ENCODE data around the gene GRXCR1.
A peak's percentile ranks its signal among the peaks of the same experiment; 100 is the strongest.

The GRXCR1 gene

DNA sequence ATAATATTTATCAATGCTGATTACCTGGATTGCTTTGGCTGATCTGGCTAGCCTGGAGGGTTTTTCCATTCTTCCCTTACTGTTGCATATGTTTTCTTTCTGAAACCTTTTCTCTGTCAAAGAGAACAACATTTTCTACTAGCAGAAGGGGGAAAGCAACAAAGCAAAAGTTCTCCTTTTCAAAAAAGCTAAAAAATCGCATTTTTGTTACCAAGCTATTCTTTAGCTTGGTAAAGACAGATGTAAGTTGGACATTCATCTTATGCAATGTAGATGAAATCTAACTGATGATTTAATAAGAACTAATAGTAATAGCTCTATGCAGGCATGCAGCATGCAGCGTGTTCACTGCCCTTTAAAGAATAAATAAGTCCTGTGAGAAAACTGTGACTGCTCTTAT, at the start of gene GRXCR1:
GRXCR1 (plus strand) TSS at position 301 of the 400 bp plus-strand sequence. CDS start 554 bp downstream, outside the sequence.
- no peak for DNase-seq

DNA sequence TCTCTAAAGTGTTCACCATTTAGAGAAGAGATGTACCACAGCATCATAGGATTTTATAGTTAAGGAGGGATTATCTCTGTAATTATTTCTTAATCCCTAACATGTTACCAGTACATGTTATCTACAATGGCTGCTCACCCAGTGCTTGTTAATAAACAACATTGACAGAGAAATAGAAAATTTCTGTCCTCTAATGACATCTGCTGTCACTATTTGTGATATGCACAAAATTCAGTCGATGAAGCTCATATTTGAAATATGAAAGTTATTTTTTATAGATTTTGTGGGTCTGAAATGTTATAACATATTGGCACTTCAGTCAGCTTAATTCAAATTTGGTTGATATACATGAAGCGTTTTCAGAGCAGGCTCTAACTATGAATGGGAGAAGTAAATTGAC, 48.8 kb upstream of the GRXCR1 start:
- DNase-seq = no peak

DNA sequence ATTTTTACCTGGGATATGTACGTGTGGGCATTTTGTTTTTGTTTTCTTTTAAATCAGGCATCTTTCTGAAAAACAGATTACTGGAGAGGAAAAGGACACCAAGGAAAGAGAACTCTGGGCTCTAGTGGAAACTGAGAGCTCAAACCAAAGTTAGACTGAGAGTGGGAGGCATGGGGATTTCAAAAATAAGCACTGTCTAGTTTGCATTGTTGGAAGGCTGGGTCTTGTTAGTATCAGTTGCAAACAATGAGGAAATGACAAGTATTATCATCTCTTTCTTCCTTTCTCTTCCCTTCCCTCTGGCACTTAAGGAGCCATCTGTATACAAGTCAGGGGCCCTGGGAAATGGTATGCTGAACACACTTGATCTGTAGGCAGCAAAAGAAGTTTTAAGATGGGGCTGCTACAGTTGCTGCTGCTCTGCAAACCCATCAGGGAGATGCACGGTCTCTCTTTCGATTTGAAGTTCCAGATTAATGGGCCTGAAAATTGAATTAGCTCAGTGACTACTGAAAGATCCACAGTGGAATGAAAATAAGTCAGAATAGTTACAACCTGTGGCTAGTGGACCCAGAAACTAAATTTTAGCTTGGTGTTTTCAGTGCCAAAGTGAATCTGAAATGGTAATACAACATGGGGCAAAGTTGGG, 48.0 kb upstream of the GRXCR1 start:
- DNase-seq = no peak

DNA sequence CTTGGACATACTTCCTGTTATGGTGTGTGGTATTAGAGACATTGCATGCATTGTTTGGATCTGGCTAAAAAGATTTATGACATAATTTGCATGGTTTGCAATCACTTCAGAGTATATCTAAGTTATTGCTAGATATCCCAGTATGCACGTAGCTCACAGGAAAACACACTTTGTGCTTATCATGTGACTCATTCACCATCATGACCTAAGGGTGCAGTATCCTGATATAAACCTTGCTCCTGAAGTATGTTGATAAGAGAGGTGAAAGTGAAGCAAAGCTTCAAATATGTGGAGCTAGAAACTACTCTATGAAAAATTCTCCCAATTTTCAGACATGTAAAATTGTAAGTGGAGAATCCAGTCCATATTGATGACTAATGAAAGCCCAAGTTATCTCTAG, 46.9 kb upstream of the GRXCR1 start:
- DNase-seq = no peak

DNA sequence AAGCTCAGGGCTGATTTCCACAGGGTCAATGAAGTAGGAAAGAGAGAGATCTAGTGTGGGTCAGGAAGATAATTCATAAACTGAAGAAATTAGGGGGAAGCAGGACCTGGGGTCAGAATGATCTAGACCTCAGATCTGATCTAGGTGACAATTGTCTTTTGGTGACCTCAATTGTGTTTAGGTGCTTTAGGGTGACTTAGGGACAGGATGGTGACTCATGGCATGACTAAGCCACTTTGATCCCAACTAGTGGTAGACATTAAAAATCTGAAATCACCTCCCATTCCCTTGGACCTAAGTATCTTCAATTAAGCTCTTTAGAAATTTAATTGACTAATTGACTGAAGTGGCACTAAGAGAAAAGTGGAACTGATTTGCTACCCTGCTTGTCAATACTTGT, 36.7 kb upstream of the GRXCR1 start:
- DNase-seq = no peak

DNA sequence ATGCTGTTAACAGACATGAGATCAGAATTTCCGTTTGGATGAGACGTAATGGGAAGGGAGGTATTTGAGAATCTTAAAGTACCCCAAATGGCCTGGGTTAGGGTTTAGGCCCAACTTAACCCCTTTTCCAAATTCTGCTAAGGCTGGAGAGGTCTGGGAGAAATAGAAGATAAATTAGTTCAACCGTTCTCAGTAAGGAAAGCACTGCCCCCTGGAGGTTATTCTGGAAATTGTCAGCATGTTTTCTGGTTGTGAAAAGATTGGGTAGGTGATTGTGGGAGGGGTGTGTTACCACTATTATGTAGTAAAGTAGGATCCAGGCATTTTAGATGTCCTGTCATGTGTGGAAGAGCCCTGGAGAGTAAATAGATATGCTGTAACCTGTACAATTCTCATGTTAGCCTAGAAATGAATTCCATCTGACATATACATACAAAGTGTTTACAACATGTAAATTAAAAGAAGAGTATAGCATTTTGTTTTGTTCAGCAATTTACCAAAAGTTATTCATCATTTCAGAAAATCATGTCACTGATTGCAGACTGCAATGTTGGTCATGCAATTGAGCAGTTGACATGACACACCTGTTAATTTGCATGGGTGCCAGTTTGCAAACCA, 26.8 kb upstream of the GRXCR1 start:
- peak; percentile 37 to 92 for DNase-seq

DNA sequence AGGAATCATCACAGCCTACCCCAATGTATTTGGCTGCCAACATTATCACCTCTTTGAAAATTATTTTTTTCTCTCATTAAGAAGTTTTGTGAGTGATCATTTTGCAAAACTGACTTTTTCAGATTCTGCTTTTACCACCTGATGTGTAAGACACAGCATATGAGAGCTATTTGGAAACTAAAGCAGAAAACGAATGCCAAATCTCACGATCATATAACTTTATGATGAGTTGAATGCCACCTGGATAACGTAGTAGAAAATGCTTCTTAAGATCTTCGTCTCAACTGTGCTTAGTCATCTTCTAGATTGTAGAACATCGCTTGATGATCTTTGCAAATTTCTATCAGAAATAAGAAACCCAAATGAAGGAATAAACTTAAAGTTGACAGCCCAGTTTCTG, 21.3 kb upstream of the GRXCR1 start:
- no peak for DNase-seq

DNA sequence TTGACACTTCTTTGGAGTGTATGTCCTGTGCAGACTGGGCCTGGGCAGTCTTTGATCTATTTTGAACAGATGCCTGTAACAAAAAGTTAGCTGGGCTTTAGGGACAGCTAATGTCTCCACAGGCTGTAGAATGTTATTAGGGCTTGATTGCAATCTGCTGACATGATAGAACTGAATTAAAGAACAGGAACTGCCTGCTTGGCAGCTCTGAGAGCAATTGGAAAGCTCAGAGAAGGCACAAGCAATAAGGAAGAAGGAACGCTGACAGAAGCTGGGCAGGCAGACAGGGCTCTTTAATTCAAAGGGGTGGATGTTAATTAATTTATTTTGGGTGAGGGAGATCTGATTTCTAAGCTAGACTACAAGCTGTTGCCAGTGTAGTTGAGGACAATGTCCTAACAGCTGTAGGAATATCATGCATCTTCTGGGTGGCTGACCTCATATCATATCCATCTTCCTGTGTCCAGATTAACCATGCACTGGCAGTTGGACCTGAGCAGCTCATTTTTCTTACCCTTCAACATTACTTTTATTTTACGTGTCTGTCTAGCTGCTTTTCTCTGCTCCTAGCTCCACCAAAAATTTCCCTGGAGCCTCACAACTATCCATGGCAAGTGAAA, 20.7 kb upstream of the GRXCR1 start:
- DNase-seq = no peak

DNA sequence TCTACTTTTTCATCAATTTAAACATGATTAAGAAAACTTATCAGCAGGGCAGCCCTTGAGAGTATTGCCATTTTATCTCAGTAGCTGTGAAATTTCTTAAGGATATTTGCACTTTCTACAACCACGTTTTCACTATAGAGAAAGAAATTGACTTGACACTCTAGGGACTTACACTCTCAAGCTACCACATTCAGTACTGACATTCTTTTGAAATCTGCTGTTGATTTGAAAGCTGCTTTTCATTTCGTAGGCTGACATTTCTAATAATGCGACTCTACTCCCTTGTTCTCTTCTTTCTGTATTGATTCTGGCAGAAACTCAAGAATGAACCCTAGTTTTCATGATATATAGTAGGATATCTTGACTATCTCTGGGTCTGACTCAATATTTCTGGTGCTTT, 13.7 kb upstream of the GRXCR1 start:
- no peak for DNase-seq

DNA sequence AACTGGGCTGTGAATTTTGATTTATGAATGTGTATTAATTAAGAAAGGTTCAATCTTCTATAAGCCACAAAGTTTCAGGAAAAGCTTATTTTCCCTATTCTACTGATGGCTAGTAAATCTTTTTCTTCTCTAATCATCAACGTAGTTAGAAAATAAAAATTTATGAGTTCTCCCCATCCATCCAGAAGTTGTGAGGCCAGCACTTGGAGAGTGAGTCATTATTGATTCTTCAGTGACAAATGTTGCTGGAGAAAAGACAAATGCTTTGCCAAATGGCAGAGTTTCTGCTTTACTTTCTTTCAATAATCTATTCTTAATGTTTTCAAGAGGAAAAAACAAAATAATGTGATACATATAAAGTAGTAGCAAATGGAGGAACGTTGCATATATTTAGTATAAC, 11.3 kb upstream of the GRXCR1 start:
- DNase-seq = no peak

DNA sequence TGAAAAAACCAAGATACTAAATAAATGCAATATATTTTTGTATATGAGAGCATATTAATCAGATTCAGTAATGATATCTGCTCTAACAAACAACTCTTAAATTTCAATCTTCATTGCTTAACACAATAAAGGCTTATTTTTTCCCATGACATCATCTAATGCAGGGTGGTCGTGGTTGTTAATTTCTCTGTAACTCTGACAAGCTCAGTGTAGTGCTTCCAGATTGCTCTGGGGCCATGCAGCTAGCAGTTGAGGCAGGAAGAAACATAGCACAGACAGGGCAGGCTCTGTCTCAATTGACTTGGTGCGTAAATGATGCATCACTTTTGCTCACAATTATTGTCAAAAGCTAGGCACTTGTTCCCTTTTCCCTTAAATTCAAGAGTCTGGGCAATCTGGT, 869 bp upstream of the GRXCR1 start:
- no peak for DNase-seq

DNA sequence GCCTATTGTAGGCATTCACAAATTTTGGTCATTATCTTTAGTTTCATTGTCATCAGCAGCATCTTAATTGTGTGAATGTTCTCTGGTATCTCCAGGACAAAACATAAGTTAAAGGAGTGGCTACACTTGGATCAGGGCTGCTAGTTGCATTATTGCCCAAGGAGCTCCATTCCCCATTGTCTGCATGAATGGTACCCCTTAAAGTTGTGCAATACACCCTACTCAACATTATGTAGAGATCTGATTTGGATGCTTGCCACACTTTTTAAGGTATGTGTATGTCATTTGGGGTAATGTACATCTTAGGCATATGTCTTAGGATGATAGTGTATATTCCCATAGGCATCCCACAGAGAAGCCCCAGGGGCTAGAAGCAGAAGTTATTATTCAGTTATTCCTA, 2.9 kb downstream of the GRXCR1 start:
- DNase-seq = no peak

DNA sequence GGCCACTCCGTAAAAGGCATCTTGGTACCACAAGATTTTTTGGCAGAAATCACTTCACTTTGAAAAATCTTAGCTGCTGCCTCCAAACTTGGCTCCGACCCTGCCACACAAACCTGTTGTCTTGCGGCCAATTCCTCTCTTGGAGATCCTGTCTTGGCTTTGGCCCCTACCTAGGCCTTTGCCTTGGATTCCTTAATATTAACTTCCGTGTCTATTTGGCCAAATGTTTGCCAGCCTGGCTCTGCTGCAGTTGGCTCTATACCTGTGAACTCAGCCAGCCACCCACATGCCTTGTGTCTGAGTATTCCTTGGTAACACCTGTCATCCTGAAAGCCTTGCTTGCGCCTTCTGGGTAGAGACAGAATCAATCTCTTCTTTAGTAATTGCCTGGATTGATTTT, 12.5 kb downstream of the GRXCR1 start:
- no peak for DNase-seq

DNA sequence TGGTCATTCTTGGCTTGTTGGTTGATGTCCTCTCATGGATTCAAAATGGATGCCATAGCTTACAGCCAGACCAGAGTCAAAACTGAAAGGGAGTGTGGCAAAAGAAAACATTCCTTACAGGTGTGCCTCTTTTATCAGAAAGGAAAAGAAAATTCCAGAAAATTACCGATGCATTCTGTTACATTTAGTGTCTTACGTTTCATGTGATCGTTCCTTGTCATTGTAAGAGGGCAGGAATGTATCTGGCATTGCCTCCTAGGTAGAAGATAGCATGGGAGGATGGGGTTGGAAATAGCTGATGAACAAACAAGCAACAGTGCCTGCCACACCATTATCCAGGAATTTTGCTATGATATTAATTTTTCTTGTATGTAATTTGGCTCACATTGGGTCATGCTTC, 13.1 kb downstream of the GRXCR1 start:
- no peak for DNase-seq

DNA sequence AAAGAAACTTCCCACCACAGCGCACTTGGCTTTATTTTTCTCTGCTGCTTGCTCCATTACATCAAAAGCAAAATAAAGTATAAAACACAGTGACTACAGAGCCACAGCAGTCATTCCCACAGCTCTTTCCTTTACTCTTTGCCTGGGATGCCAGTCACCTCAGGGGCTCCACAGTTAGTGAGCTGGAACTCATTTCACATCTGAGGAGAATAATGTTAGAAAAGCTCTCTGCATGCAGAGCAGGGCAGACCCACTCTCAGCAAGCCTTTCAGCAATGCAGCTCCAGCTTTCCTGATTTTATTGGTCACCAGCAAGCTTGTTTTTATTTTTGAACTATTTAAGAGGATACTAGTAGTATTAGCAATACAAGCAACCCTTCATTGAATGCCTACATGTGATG, 13.8 kb downstream of the GRXCR1 start:
- no peak for DNase-seq

DNA sequence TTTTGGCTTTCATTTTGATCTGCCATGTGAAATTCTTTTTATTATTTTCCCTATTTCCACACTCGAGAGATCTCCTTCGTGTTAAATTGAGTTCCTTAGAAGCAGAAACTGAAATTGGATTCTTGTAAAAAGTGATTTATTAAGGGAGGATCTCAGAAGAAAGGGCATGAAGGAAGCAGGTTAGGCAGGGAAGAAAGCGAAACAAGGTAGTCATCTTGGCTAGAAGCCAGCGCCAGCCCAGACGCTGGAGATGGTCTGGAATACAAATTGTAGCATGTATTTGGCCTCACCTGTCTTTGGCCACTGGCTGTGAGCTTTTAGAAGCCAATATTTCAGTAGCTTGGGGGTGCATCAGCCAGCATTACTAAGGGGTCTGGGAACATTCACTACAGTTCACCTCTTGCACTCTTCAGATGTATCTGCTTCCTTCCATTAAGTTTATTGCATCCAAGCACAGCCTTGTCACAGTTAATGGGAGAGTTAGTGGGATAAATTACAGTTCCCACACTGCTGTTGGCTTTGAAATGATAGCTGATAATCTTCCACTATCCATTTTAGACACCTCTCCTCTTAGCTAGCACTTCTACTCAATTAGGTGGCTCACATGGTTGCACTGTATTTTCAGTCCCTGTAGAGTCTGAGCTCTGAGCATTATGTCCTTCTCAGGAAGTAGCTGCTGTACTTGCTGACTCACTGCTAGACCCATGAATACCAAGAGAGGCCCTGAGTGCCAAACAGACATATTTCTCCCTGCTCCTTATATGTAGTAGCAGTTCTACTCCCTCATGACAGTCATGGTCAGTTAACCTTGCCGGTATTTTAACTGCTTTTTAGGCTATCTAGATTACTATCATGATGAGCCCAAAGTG, 14.6 kb downstream of the GRXCR1 start:
- DNase-seq = no peak

DNA sequence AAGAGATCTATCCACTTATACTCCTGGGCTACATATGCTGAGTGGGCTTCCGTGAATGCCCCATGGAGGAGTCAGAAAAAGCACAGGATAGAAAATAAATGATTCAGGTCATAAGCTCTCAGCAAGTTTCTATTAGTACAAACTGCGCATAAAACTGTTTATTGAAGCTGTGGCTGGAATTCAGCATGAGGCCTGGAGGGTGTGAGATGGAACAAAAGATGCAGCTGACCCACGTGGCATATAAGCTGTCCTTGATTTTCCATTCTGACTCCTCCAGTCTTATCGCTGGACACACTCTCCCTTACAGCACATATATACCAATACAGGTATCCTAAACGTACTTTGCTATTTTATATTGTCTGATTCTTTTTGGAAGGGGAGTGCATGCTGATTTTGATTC, 17.9 kb downstream of the GRXCR1 start:
- DNase-seq = no peak

DNA sequence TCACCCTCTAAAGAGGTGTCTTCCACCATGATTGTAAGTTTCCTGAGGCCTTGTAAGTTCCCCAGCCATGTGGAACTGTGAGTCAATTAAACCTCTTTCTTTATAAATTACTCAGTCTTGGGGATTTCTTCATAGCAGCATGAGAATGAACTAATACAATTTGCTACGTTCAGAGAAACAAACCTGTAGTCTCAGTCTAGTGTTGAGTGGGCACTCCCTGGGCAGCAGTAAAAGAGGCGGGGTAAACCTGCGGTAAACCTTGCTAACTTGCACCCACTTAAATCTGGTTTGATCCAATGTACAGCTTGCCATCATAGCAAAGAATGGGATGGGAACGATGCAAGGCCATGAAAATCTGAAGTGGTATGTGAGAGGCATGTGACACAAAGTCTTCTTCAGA, 22.4 kb downstream of the GRXCR1 start:
- no peak for DNase-seq

DNA sequence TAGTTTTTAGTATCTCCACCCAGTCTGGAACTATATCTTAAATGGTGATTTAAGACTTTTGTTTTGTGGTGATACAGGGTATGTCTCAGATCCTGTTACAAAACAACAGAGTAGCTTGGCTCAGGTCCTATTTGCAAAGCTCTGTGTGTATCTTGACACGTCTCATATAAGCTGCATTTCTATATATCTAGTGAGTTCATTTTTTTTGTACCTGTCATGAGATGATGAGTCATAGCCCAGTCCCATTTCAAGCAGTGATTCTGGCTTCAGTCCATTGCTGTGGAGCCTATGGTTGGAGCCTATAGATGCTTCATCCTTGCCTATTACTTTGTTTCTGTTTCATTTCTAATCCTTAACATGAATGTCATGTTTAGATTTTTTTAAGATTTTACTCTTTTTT, 23.0 kb downstream of the GRXCR1 start:
- no peak for DNase-seq

DNA sequence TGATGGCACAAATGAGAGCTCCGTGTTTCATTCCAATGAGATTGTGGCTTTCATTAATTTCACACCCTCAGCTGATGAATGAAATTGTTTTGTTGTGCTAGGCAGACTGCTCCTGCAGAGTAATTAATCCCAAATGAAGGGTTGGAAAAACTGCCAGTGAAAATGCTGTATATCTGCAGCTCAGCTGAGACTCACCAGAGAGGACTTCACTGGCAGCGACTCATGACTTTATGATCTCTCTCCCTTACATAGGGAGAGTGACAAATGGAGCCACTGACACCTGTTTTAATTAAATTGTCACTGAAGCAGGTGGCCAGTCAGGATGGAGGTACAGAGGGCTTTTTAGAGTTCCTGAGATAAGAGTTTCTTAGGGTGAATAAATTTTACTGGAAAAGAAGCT, 24.8 kb downstream of the GRXCR1 start:
- no peak for DNase-seq

DNA sequence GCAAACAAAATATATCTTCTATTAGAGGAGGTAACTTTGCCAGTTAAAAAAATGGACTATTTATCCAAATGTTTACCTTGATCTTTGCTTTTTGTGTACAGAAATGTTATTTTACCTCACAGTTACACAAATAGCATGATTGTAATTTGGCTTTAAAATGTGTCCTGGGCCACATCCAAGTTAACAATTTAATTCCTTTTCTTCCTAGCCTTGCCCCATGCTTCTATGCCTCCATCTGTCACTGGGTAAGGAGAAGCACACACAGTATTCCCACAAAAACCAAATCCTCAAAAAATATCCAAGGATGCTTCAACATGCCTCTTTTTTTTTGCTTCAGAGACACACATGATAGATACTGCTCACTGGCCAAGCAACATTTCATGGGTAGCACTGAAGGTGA, 30.9 kb downstream of the GRXCR1 start:
- DNase-seq = no peak

DNA sequence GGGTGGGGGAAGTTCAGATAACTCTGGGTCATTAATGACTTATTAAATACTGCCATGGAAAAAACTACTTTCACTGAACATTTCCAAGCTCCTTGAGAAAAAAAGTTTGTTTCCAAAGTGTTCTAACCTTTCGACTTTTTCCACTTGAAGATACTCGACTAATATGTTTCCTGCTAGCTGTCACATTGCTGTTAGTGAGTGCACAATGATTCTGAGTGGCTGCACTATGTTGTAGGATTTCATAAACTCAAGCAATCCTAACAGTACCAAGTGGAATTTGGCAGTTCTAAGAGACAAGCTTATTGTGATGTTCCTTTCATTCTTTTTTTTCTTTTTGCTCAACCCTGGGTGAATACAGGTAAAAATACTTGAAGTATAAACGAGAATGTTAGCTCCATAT, 33.4 kb downstream of the GRXCR1 start:
- no peak for DNase-seq

DNA sequence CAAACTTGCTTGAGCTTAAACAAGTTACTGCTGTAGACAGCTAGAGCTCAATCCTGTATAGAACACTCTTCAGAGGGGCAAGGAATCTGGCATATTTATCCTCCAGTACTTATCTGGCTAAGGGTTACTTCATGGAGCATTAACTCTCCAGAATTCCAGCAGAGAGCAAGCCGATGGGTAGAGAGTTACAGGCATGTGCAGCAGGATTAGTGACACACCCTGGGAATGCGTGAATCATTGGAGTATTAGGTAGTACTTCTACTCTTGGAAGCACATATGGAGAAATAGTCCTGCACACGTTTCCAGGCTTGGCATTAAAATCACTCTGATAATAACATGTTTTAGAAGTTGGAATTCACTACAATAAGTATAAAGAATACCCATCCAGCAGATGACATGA, 35.4 kb downstream of the GRXCR1 start:
- no peak for DNase-seq

DNA sequence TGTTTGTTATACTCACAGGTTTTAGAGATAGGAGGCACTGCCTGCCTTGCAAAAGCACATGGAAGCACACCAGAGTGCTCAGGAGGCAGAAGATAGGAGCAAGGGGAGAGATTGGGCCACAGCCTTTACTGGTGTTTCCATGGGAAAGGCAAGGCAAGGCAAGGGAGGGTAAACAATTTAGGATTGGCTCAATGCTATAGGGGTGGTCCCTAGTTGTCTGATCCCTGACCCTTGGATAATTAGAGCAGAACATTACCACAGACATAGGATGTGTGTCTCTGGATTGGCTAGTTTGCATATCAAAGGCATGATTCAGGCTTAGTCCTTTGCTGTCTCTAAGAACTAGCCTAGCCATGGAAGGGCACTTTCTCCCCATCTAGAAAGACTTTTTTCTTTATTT, 36.1 kb downstream of the GRXCR1 start:
- no peak for DNase-seq

All from inflammatory macrophage treated with lipopolysaccharide for 1 hour (primary cell).